Measurements from ENCODE around the gene TRIM66. TPM values are rescaled to one million over a fixed set of nuclear protein-coding genes. Genes with fewer than 3 reads are reported as not detected.

TRIM66 gene
- total and polyA plus RNA-seq, 2 donors (not counting 3 experiments of a cell fraction or from before 2014, with no cell fraction given), result 5.5 to 11.7 TPM

GRCh38 chr11:8654503-8654902 is 28.0 kb downstream of the TRIM66 start:
- TF ChIP-seq EZH2 (IDR thresholded peaks at IDR 0.05; ENCODE audit: borderline replicate concordance, low read depth, low read length, severe bottlenecking) (no peak), POLR2A (IDR thresholded peaks at IDR 0.05; ENCODE audit: low read depth, low read length) (no peak), FOS (IDR thresholded peaks at IDR 0.05; ENCODE audit: borderline replicate concordance, insufficient read depth, low read length) (no peak), MYC (IDR thresholded peaks at IDR 0.05; ENCODE audit: low read depth, low read length) (no peak), JUN (IDR thresholded peaks at IDR 0.05; ENCODE audit: borderline replicate concordance, insufficient read depth, insufficient read length, low read depth) (no peak), POLR2AphosphoS5 (IDR thresholded peaks at IDR 0.05; ENCODE audit: insufficient read depth, low read depth, low read length) (no peak), GATA2 (IDR thresholded peaks at IDR 0.05; ENCODE audit: insufficient read depth, insufficient read length, low read depth, low read length) (no peak), CTCF (IDR thresholded peaks at IDR 0.05; ENCODE audit: extremely low read depth in 1 of 2, insufficient read depth in 1 of 2, low read depth in 1 of 2, low read length in 2 of 2) (no peak)
- TF ChIP-seq, protein P1, sequence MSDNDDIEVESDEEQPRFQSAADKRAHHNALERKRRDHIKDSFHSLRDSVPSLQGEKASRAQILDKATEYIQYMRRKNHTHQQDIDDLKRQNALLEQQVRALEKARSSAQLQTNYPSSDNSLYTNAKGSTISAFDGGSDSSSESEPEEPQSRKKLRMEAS (IDR thresholded peaks at IDR 0.05; ENCODE audit: insufficient read depth, insufficient read length), result no peak
- no peaks in the 10 kb centered on the region for H3K9me3 ChIP-seq (replicated peaks; ENCODE audit: control insufficient read depth, insufficient read depth, low read length)
- H3K27ac ChIP-seq (ENCODE audit: insufficient read depth, low read depth, low read length), result no peak overlapping the region
- intact Hi-C loops (cut with micrococcal nuclease), result no loop called here
- H3K9me1 ChIP-seq (replicated peaks; ENCODE audit: control insufficient read depth, extremely low read depth, insufficient read depth, low read length), result no peaks in the 10 kb centered on the region
- no peaks in the 10 kb centered on the region for H4K20me1 ChIP-seq (replicated peaks; ENCODE audit: control insufficient read depth, extremely low read depth, insufficient read depth, low read length)
- no peaks in the 10 kb centered on the region for H3K79me2 ChIP-seq (ENCODE audit: control insufficient read depth, insufficient read depth, low read length)
- CTCF ChIA-PET, result no interaction called here
- FAIRE-seq, result no peak
- BruUV-seq (replicated peaks), result no TSS peak
- no peak overlapping the region for H3K9ac ChIP-seq (replicated peaks; ENCODE audit: extremely low read depth, insufficient read depth, low read length)
- no peaks in the 10 kb centered on the region for H3K36me3 ChIP-seq (ENCODE audit: control insufficient read depth in 2 of 2, extremely low read depth in 1 of 2, insufficient read depth in 2 of 2, low read length in 2 of 2)
- dilution Hi-C loops (cut with MboI; ENCODE audit: extremely low pct_ligation_motif_present, low sequenced_read_pairs), result no loop called here
- H3K4me3 ChIP-seq (replicated peaks in 1 of 3; ENCODE audit: insufficient read depth in 1 of 3, low read depth in 1 of 3, low read length in 3 of 3), result no peak overlapping the region
- H3K27me3 ChIP-seq (ENCODE audit: control insufficient read depth in 2 of 2, insufficient read depth in 2 of 2, low read length in 2 of 2), result no peaks in the 10 kb centered on the region
- peaks cover 1% of the 10 kb centered on the region for H3K4me1 ChIP-seq (ENCODE audit: control insufficient read depth, extremely low read depth, insufficient read depth, low read length)
- no peak for DNase-seq (ENCODE audit: low read depth, low spot score)
- H2AFZ ChIP-seq (ENCODE audit: low read depth, low read length), result no peak overlapping the region
- H3K4me2 ChIP-seq (ENCODE audit: insufficient read depth, low read length), result no peak overlapping the region
- POLR2A ChIA-PET, result no interaction called here

All from endothelial cell of umbilical vein (primary cell).